HG03196 (cell line): ENCODE data around the gene ACR.

Experiments used
- ATAC-seq: cut with Tn5 transposase; IDR thresholded peaks from one replicate; pipeline ENCODE4 v1.9.1; 2021; ENCODE audit not compliant: unreplicated experiment

The ACR gene

DNA sequence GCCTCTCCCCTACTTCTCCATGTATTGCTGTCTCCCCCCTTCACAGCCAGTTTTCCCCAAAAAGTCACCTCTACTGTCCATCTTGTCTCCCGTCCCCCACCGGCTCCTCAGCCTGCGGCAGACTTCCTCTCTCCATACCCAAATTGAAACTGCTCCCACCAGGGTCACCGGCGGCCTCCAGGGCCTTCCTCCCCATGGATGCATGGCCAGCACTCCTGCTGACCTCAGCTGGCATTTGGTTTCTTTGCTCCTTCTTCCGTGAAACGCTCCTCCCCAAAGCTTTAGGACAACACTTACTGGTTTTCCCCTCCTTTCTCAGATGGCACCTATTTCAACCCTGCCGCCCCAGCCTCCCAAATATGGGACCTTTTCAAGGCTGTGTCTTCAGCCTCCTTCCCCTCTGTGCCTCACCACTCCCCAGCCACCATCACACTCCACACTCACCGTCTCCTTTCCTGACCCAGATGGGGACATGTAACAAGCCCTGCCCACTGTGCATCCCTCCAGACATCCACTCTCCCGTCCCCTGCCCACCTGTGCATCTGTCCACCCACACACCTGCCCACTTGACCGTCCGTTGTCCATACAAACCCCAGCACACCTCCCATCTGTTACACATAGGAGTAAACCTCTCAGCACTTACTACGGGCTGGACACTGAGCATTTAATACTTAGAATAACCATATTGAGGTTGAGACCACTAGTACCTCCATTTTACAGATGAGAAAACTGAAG lies 21.5 kb upstream of the ACR start:
- ATAC-seq = no peak

DNA sequence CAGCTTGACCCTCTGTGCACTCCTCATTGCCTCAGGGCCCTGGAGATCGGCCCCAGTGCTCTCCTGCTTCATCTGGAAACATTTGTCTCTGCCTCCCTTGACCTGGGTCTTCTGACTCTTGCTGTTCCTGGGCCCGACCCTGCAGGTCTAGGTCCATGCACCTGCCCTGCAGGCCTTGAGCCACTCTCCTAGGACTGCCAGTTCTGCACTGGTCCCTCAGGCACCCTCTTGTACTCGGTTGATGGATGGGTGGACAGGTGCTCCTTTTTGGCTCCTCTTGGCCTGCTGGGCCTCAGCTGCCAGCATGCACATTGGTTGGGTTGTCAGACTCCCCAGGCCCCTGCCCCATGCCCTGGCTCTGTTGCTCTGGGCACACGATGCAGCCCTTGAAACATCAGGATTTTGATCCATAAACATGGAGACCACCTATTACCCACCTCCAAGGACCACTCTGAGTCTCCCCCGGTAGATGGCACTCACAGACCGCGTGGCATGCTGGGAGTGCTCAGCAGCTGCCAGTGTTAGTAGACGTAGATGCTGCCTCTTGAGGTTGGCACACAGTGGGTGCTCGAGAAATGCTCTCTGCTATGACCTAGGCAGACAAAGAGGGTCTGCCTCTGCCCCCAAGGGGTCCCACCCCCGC lies 20.2 kb upstream of the ACR start:
- no peak for ATAC-seq

DNA sequence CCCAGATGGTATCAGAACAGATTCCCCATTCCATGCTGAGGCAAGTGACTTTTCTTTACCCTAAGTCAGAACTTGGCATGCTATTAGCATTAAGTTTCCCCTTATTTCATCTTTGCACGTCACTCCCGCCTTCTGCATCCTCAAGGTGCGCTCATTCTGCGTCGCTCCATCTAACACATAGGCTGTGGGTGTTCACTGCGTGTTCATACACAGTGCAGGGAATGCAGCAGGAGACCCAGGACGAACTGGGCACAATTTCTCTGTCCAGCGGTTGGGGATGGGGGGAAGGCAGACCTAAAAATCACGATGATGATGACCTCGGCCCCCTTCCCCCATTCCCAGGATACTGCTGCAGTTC lies 19.7 kb upstream of the ACR start:
- ATAC-seq = no peak

DNA sequence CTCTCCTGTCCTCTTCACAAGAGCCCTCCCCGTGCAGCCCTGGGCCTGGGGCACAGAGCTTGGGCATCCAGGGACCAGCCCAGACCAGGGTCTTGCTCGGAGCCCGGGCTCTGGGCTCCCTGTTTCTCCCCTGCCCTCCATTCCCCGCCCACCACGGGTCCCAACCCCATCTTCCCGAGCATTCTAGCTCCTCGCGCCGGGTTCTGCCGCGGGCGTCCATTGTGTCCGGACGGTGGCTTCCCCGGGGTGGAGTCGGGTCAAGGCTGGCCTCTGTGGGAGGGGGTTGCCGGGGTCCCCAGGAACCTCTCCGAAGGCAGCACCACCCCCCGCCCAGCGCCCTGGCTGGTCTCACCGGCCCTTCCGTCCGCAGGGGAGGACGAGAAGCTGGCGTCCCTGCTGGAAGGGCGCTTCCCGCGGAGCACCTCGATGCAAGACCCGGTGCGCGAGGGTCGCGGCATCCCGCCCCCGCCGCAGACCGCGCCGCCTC lies 18.1 kb upstream of the ACR start:
- no peak for ATAC-seq

DNA sequence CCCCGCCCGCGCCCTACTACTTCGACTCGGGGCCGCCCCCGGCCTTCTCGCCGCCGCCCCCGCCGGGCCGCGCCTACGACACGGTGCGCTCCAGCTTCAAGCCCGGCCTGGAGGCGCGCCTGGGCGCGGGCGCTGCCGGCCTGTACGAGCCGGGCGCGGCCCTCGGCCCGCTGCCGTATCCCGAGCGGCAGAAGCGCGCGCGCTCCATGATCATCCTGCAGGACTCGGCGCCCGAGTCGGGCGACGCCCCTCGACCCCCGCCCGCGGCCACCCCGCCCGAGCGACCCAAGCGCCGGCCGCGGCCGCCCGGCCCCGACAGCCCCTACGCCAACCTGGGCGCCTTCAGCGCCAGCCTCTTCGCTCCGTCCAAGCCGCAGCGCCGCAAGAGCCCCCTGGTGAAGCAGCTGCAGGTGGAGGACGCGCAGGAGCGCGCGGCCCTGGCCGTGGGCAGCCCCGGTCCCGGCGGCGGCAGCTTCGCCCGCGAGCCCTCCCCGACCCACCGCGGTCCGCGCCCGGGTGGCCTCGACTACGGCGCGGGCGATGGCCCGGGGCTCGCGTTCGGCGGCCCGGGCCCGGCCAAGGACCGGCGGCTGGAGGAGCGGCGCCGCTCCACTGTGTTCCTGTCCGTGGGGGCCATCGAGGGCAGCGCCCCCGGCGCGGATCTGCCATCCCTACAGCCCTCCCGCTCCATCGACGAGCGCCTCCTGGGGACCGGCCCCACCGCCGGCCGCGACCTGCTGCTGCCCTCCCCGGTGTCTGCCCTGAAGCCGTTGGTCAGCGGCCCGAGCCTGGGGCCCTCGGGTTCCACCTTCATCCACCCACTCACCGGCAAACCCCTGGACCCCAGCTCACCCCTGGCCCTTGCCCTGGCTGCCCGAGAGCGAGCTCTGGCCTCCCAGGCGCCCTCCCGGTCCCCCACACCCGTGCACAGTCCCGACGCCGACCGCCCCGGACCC lies 17.4 kb upstream of the ACR start:
- ATAC-seq = no peak

DNA sequence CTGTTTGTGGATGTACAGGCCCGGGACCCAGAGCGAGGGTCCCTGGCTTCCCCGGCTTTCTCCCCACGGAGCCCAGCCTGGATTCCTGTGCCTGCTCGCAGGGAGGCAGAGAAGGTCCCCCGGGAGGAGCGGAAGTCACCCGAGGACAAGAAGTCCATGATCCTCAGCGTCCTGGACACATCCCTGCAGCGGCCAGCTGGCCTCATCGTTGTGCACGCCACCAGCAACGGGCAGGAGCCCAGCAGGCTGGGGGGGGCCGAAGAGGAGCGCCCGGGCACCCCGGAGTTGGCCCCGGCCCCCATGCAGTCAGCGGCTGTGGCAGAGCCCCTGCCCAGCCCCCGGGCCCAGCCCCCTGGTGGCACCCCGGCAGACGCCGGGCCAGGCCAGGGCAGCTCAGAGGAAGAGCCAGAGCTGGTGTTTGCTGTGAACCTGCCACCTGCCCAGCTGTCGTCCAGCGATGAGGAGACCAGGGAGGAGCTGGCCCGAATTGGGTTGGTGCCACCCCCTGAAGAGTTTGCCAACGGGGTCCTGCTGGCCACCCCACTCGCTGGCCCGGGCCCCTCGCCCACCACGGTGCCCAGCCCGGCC lies 16.7 kb upstream of the ACR start:
- no peak for ATAC-seq

DNA sequence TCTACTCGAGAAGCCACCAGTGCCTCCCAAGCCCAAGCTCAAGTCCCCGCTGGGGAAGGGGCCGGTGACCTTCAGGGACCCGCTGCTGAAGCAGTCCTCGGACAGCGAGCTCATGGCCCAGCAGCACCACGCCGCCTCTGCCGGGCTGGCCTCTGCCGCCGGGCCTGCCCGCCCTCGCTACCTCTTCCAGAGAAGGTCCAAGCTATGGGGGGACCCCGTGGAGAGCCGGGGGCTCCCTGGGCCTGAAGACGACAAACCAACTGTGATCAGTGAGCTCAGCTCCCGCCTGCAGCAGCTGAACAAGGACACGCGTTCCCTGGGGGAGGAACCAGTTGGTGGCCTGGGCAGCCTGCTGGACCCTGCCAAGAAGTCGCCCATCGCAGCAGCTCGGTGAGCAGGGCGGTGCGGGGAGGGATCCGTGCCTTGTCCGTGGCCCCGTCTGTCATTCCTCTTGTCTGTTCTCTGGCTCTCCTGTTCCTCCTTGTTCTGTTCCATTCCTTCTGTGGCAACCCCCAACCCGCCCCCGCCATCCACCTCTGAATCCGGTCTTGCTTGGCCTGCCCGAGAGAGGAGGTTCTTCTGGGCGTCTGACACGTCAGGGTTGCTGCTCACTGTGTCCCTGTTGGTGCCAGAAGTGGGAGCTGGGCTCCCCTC lies 15.8 kb upstream of the ACR start:
- ATAC-seq = no peak

DNA sequence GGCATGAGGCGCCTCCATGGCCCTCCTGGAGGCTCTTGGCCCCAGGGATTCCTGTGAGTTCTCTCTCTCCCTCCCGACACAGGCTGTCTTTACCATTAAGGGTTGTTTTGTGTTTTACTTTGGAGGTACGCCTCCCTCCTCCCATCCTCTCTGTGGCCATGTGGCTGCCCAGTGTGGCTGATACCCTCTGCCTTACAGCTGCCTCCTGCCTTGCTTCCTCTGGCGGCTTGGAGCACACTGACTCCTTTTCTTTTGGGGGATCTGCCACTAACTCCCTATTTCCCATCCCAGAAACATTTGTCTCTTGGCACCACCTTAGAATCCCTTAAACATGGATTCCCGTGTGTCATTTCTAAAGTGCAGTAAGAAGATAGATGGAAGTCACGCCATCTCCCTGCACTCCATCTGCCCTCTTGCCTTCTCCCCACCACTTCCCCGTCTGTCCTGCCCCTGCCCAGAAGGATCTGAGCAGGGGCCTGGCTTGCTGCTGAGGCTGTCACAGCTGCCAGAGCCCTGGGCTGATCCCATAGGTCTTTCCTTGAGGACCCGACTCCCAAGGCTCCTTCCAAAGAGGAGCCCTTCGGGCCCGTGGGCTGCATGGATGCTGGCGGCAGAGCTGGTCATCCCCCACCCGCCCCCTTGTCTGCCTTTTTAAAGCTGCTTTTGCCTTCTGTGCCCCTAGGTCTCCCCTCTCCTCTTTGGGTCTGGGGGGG lies 15.1 kb upstream of the ACR start:
- ATAC-seq = no peak

DNA sequence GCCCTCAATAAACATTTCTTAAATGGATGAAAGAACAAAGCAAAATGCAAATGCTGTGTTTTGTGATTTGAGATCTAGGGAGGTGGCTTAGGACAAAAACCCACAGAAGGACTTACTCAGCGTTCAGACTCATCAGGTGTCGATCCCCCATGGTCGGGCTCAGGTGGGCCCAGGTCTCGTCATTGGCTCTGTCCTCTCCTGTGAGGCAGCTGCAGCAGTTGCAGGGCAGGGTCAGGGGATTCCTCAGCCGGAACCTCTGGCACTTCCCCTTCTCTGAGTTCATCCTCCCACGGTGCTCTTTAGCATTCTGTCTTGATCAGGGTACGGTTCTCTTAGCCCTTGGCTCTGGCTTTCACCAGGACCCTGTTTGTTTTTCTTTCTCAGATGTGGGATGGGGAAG lies 14.0 kb upstream of the ACR start:
- no peak for ATAC-seq

DNA sequence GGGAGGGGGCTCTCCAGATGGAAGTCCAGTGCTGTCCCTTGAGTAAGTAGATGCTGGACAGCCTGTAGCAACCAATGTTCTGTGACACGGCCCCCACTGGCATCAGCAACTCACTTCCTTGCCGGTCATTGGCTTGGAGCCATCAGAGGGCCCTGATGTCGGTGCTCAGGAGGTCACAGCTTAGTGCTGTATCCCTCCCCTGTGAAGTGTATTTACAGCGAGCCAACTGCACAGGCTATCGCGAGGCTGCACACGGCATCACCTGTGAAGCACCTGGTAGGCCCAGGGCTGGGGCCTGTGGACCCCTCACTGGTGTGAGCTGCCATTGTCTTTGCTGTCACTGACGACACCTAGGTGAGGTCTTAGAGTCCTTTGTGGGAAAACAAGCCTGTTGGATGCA lies 13.4 kb upstream of the ACR start:
- no peak for ATAC-seq

DNA sequence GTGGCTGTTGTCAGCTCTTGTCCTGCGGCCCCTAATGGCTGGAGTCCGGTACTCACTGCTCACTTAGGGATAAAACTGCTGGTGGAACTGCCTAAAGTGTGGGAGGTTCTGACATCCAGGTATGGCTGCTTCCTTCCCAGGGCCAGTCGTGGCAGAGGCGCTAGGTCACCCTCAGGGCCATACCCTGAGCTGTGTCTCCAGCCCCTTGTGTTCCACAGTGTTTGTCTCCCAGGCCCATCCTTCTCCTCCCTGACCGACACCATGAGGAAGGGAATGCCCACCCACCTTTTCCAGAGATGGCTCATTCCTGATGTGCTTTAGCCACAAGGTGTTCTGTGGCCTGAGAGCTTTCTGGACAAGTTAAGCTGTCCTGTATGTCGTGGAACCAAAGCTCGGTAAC lies 12.4 kb upstream of the ACR start:
- ATAC-seq = no peak

DNA sequence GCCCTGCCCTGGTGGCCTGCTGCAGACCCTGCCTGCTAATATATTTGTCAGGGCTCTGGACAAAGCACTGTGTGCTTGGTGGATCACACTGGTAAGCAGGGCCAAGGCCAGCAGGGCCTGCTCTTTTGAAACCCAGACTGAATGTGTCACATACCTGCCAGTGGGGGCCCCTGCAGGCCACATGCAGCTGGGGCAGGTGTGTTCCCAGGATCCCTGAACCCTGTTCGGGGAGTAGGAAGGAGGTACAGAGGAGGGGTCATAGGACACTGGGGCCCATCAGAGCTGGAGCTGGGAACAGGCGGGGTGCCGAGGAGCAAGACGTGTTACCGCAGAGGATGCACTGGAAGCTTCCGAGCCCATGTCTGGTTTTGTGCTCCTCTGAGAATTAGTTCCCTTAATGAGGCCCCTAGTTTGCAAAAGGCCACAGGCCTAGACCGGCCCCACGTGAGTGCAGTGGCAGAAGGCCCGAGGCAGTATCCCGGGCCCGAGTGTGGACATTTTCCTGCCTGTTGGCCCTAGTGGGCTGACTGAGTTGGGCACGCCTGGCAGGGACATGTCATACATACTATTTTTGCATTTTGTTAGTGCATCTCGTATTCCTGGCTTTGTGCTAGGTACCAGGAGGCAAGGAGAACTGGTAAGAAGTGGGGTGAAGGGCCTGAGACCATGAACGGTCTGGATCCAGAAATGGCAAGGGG lies 11.2 kb upstream of the ACR start:
- ATAC-seq = no peak

DNA sequence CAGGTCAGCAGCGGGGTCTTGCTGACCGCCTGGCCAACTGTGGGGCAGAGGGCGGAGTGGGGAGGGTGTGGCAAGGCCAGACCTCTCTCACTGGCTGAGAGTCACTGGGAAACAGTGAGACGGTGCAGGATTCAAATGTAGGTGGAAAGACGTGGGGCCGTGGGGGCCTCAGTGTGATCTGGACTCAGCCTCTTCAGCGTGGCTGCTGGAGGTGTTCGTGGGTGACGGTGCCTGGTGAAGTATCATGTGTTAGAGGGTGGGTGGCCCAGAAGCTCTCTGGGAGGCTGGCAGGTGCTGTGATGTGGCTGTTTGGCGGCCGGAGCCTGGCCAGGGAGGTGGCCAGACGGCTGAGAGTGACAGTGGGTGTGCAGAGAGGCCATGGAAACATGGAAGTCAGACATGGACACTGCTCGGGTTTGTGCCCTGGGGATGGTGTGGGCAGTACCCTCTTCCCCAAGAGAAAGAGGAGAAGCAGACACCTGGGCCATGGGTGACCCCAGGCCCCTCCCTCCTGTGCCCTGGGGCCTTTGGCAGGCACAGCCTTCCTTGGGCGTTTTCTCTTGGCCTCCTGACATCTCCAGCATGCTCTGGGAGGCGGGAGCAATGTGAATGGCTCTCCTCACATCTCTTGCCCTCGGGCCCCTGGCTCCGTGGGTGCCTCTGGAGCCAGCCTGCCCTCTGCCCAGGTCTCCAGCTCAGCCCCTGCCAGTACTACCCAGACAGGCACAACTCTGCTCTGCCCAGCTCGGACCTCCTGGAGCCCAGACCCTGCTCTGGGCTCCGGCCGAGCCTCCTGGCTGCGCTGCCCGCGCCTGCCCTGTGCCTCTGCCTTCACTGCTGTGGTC lies 10.1 kb upstream of the ACR start:
- no peak for ATAC-seq

DNA sequence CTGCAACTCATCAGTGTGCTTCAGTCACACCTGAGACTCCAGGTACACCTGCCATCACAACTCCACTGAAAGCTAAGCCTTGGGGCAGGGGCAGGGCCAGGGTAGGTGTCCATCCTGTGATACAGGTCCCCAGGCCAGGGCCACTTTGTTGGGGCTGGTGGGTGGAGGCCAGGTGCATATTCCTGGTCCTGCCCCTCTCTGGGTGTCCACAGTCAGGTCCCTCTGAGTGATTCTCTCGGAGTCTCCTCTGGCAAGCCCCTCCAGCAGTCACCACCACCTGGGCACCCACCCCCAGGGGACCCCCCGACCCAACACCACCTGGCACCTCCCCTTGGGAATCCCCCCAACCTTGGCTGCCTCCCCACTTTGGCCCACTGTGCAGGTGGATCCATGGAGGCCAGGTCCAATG lies 9.5 kb upstream of the ACR start:
- ATAC-seq = no peak

DNA sequence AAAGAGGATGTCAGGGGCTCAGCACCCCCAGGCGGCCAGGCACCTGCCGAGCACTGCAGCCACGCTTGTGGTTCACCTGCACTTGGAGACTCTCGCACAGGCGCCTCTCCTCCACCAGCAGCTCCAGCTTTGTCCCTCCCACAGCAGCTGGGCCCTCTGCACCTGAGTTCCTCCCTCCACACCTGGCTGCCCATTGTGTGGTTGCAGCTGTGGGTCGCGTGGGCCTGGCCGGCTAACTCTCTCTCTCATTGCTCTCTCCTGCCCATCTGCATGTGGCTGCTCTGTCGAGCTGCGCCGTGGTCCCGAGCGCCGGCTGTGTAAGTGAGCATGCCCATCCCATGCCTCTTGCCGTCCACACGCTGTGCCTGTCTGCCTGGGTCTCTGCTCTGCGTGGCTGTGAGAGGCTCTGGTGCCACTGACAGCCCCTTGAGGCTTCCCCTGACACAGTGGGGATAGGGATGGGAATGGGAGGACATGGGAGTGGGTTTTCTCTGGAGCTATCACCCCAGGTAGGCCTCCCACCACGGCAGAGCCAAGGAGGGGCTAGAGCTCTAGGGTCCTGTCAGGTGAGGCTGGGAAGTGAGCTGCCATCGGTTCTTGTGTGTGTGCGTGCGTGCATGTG lies 8.5 kb upstream of the ACR start:
- no peak for ATAC-seq

DNA sequence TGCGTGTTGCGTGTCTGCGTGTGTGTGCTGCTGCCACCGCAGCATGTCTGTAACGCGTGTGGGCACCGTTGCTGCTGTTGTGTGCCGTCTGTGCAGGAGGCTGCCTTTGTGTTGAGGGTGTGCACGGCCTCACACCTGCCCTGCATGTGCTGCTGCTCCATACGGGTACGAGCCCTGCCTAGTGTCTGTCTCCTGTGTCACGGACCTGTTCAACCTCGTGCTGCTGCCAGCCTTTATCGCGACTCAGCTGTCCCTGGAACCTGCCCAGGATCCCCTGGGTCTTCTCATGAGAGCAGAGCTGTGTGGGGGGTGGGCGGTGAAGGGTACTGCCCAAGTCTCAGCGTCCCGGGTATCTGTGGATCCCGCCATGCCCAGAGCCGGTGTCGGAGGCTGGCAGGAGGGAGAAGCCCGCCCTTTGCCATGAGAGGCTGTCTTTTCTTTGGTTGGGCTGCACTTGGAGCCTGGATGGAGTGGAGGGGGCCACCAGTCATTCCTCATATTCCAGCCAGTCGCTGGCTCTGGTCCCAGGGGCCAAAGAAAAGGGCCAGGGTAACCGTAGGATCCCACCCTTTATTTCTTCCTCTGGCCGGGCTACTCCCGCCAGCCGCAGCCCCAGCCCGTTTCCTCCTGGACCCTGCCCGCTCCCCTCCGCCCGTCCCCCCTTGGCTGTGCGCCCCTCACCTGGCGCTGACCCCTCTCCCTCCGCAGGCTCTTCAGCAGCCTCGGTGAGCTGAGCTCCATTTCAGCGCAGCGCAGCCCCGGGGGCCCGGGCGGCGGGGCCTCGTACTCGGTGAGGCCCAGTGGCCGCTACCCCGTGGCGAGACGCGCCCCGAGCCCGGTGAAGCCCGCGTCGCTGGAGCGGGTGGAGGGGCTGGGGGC lies 7.8 kb upstream of the ACR start:
- ATAC-seq = no peak

DNA sequence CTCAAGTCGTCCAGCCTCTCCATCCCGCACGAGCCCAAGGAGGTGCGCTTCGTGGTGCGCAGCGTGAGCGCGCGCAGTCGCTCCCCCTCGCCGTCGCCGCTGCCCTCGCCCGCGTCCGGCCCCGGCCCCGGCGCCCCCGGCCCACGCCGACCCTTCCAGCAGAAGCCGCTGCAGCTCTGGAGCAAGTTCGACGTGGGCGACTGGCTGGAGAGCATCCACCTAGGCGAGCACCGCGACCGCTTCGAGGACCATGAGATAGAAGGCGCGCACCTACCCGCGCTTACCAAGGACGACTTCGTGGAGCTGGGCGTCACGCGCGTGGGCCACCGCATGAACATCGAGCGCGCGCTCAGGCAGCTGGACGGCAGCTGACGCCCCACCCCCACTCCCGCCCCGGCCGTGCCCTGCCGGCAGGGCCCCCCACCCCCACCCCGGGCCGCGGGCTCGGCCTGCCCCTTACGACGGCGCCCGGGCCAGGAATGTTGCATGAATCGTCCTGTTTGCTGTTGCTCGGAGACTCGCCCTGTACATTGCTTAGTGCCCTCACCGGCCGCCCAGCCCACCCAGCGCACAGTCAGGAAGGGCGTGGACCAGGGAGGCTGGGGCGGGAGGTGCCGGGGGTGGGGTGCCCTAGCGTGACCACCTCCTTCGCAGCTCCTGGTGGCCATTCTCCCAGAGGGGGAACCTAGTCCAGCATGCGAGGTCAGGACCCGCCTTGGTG lies 6.9 kb upstream of the ACR start:
- no peak for ATAC-seq
